Erythroblast (primary cell): ENCODE measurements around the gene RSPRY1.

ENCODE experiments used
- DNase-seq, 2 experiments: peaks; one replicate each; lab custom pipeline; 2025; lab: John Stamatoyannopoulos, UW
- GATA1 ChIP-seq: IDR thresholded peaks from 2 replicates; pipeline ENCODE4 v1.6.1; 2011; ENCODE audit warnings: low read depth, mild to moderate bottlenecking, control low read depth, low read length, moderate library complexity
- POLR2A ChIP-seq: IDR thresholded peaks from 2 replicates; pipeline ENCODE4 v1.6.1; 2011; ENCODE audit warnings: mild to moderate bottlenecking, low read length

RSPRY1 gene

DNA sequence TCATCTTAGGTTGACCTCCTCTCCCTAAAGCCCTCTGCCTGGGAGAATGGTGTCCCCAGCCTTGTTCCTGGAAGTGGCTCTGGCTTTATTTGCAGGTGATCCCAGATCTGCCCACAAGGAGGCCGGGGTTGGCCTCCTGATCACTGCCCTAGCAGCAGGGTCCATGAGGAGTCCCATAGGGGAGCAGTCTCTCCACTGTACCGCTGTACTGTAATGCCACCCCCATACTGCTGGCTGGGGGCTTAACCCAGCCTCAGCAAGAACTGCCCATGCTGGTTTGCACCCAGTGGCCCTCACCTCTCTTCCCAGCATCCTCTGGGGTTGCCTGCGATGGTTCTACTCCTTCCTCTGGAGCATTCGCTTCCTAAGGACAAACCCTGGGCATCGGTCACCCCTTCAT is 39.4 kb upstream of the RSPRY1 start:
- peak; percentile 28 to 42 for DNase-seq
- TF ChIP-seq POLR2A = no peak

- DNase-seq = no peak
- no peak for TF ChIP-seq GATA1
- TF ChIP-seq POLR2A = no peak
These were observed 38.5 kb upstream of the RSPRY1 start for GRCh38 chr16:57147381-57148221.

GRCh38 chr16:57148481-57148880 is 37.6 kb upstream of the RSPRY1 start:
- DNase-seq = no peak
- TF ChIP-seq GATA1 (no peak), POLR2A (no peak)

DNA sequence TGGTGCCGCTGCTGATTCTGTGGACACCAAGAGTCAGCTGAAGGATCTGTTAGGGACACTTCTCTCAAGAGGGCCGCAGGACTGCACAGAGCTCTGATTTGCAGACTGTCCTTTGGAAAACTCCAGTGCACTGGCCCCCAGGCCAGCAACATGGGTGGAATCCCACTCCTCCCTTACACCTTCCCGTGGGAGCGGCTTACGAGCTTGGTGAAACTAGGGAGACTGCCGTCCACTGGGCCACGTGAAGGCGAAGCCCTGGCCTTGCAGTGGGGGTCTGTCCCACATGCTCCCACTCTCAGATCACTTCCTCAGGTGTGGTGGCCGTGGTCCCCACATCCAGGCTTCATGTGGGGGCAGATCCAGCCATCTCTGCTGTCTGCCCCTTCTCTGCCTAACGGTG is 36.7 kb upstream of the RSPRY1 start:
- DNase-seq = no peak
- TF ChIP-seq POLR2A (no peak), GATA1 (no peak)

DNA sequence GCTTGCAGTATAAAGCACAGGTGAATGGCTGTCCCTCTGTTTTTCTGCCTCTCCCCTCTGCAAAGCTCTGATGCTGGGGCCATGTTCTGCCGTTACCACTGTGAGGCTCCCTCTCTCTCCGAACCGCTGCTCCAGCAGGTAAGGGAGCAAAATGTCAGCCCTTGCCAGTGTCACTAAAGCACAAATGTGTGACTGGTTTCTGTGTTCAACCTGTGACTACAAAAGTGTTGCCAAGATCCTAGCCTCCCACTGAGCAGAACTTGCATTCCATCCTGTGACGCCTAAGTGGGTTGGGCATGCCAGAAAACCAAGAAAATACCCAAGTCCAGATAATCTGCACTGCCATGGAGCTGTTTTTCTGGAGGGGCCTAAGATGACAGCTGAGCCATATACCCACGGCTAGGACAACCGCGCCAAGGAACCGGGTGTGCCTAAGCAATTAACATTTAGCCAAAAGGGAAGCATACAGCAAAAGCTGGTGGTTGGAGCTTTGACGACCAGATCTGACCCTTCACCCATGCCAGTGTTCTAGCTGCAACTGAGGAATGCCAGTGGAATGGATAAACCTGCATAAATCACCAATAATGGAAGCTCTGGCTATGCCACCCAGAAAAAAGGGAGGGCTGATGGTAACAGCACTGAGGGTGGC is 35.3 kb upstream of the RSPRY1 start:
- TF ChIP-seq GATA1 = no peak
- no peak for DNase-seq

- TF ChIP-seq GATA1 (no peak), POLR2A (no peak)
- DNase-seq = no peak
These were observed 34.8 kb upstream of the RSPRY1 start for GRCh38 chr16:57151369-57151768.

- TF ChIP-seq GATA1 = no peak
- TF ChIP-seq POLR2A = no peak
- DNase-seq = no peak
These were observed 33.7 kb upstream of the RSPRY1 start for GRCh38 chr16:57152096-57153093.

DNA sequence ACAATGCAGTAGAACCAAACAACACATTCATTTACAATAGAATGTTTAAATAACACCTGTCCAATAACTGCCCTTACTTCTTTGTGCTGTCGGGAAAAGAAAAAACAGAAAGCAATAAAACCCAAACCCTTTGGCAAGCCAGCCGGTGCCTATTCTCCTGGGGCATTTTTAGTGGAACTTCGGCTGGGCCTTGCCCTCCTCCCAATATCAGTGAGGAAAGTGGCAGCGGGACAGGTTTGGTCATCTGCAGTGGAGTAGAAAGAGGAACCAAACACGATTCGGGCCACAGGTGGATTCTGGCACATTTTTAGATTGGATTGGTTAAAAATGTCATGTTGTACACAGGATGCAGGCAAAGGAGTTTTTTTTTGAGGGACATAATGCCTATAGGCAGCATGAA is 32.3 kb upstream of the RSPRY1 start:
- no peak for DNase-seq
- TF ChIP-seq GATA1 = no peak
- no peak for TF ChIP-seq POLR2A

DNA sequence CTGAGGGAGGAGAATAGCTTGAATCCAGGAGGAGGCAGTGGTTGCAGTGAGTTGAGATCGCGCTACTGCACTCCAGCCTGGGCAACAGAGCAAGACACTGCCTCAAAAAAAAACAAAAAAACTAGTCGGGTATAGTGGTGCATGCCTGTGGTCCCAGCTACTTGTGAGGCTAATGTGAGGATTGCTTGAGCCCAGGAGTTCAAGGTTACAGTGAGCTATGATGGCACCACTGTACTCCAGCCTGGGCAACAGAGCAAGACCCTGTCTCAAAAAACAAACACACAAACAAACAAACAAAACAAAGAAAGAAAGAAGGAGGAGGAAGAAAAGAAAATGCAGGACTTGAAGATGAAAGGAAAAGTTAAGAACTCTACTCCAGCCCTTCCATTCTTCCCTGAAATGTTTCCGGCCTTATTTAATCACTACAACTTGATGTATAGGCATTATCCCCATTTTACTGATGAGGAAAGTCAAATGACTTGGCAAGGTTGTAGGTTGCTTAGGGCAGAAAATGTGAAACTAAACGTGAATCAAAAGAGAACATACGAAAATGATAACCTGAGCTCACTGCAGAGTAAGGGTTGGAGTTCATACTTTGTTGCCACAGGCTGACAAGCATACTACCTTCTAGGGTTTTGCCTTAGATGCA is 30.3 kb upstream of the RSPRY1 start:
- TF ChIP-seq POLR2A (no peak), GATA1 (no peak)
- DNase-seq = no peak

DNA sequence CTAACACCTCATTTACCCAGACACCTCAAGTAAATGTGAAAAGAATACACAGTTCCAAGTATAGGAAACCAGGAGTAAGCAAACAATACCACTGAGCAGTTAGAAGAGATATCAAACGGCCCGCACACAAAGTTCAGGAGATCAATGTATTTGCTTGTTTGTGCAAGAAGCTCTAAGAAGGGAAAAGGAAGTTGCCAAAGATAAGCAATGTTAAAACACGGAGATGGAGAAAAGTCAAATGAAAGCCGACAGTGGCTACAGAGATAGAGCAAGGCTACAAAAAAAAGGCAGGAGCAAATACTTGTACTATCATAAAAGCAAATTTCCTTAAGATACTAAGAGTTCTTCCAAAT is 29.8 kb upstream of the RSPRY1 start:
- TF ChIP-seq GATA1 (no peak), POLR2A (no peak)
- DNase-seq = no peak

DNA sequence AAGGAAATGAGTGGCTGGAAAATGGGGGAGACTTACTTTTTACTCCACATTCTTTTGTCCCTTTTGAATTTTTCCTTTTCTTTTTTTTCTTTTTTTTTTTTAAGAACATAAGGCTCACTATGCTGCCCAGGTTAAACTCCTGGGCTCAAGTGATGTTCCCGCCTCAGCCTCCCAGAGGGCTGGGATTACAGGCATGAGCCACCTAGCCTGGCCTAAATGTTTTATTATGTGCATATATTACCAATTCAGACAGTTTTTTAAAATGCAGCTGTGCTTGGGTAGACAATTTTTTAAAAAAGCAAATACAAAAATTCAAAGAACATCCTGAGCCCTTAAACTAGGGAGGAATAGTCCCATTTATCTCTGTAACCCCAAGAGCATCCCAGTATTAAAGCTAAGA is 28.6 kb upstream of the RSPRY1 start:
- DNase-seq = no peak
- TF ChIP-seq GATA1 (no peak), POLR2A (no peak)

- TF ChIP-seq GATA1 = no peak
- no peak for TF ChIP-seq POLR2A
- DNase-seq = no peak
These were observed 26.7 kb upstream of the RSPRY1 start for GRCh38 chr16:57159447-57159846.

GRCh38 chr16:57163842-57164241 is 22.3 kb upstream of the RSPRY1 start:
- no peak for TF ChIP-seq POLR2A
- TF ChIP-seq GATA1 = no peak

GRCh38 chr16:57165483-57165882 is 20.6 kb upstream of the RSPRY1 start:
- DNase-seq = no peak
- TF ChIP-seq GATA1 = no peak
- TF ChIP-seq POLR2A = no peak

More at GRCh38 chr16:57163842-57164241, 22.3 kb upstream of the RSPRY1 start:
- no peak for DNase-seq
